ENCODE results near the gene MSH5.

GRCh38 chr6:31732029-31732428, 7.8 kb upstream of the MSH5 start:
- TF ChIP-seq CTCF (IDR thresholded peaks at IDR 0.05) (no peak), POLR2A (IDR thresholded peaks at IDR 0.05) (no peak)
